Stimulated activated CD4-positive, alpha-beta T cell treated with anti-CD3 and anti-CD28 coated beads, Interleukin-1b, Interleukin-23, amount 100 ng/mL, for 24 hours (primary cell): Measurements from ENCODE around the gene OTX2.

ENCODE experiments used
- DNase-seq, 4 experiments: peaks; one replicate each; pipeline ENCODE4 v3.0.0-alpha.2; 2020; ENCODE audit warnings: low read depth in 4 of 4, low spot score in 1 of 4

Gene OTX2

GRCh38 chr14:56810147-56810719 is at the start of gene OTX2:
Gene OTX2 (minus strand): TSS chr14:56810479. CDS start chr14:56805456, 5,023 bp downstream.
- no peak for DNase-seq

- no peak for DNase-seq
Observed at GRCh38 chr14:56858422-56858821, 48.1 kb upstream of the OTX2 start.

DNA sequence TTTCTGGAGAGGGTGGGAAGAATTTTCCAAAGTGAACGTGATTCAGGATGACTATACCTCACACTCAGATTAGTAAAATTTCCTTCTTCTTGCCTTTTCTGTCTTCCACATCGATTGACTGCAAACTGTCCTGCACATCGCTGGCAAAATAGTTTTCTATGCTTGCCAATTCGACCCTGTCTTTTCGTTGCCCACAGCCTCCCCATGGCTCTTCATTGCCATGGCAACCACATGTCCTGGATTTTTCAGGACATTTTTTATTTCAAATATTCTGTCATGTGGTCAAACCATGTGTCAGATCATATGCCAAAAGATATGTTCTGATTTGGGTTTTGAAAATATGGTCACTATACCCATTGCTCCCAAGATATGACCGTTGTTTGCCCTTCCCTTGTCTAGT is 46.9 kb upstream of the OTX2 start:
- no peak for DNase-seq

DNA sequence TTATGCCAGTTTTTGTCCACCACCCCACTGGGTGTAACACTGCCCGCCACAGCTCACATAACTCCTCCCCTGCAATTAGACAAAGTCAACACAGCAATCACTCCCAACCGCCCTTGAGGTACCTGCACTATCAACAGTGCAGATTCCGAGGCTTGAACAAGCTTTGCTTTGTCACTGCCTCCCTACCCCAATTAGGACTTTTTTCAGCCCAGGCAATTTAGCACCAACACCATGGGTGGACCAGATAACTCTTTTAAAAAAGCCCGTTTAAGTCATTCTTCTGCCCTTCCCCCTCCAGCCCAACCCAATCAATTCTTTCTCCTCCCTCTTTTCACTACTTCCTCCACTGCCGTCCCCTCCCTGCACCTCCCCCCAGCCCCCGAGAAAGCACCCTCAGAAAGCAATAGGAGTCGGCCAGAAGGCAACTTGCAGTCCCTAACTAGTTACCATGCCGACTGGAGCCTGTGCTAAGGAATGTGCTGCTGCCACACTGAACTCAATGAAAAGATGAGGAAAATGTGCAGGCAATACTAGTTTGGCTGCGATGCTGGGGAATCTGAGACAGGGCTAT is 45.7 kb upstream of the OTX2 start:
- DNase-seq: no peak

DNA sequence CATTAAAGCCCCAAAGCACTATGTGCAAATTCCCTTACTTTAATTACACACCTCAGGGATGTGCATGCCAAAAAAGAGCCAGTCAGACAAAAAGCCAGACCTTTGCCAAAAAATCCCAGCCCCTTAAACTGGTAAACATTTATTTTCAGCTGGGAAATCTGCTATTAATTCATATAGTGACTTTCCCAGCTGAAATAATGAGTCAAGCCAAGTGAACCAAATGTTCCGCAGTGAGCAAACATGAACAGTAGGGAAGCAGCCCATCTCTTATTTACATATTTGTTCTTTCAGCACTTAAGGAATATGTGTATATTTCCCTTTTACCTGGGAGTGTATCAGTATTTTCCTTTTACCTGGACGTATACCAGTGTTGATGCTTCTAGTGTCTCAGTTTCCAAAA is 44.0 kb upstream of the OTX2 start:
- no peak for DNase-seq

DNA sequence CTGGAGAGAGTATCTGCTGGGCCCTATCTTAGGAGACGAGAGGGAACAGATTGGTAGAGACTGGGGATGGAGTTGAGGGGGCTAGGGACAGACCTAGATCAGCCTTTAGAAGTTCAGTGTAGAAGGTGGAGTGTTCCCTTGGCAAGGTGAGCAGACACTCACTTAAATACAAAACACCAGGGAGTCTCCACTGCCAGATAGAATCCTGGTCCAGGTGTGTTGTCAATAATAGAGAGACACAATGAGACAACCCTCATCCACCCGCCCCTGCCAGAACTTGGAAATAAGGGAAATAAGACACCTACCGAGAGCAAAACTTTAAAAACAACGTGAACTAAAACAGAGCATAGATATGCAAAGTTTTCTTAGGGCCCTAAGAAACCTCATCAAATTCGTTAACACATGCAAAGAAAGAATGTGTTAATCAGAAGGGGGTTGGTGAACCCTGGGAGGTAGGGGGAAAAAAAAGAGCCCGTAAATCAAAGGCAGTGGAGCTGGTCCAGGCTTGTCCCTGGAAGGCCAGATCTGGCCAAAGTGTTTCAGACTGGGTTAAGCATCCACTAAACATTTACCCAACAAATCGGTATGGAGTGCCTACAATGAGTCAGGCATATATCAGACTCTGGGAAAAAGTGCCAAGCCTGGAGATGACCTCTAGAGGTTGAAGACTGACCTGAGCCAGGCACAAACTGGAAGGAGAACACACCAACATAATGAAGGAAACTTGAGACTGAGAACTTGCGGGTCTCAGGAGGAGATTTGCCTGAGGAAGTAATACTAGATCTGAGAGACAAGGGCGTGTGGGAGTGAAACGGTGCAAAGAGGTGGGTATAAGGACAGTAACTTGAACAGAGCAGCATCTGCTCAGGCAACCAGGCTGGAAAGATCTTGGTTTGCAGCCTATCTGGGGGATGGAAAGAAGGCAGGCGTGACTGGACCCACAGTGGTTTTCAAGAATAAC is 37.0 kb upstream of the OTX2 start:
- DNase-seq: no peak

DNA sequence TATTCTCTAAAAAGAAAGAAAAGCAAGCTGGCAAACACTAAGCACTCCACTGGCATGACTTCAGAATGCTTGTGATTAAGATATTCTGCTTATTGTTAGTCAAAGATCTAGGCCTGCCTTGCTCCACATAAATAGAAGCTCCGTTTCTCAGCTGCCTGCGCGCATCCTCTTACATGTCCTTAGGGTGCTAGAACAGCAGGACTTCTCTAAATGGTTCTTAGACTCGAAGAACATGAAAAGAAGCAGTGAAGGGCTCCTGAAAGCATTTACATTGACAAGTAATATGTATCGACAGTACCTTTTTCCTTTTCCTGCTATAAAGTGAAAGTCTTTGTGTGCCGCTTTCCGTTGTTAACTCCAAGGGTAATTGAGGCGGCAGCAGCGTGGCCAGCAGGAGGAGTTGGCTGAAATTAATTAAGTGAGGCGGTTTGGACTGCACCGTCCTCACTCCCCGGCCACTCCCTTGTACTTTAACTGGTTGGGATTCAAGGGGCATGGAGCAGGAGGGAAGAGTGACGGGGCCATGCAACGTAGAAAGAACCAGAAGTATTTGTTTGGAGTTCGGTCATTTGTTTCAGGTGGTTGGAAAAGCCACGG is 34.2 kb upstream of the OTX2 start:
- no peak for DNase-seq

DNA sequence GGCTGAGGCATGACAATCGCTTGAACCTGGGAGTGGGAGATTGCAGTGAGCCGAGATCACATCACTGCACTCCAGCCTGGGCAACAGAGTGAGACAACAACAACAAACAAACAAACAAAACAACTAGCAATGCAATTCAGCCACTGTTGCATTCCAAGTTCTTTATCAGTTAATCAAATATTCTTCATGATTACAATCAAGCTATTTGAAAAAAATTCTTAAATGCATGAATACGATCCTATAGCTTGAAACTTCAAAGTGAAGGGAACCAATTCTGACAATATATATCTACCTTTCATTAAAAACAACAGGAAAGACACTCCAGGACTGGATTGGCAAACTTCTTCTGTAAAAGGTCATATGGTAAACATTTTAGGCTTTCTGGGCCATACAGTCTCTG is 31.3 kb upstream of the OTX2 start:
- no peak for DNase-seq

GRCh38 chr14:56840221-56840620 is 29.9 kb upstream of the OTX2 start:
- no peak for DNase-seq

DNA sequence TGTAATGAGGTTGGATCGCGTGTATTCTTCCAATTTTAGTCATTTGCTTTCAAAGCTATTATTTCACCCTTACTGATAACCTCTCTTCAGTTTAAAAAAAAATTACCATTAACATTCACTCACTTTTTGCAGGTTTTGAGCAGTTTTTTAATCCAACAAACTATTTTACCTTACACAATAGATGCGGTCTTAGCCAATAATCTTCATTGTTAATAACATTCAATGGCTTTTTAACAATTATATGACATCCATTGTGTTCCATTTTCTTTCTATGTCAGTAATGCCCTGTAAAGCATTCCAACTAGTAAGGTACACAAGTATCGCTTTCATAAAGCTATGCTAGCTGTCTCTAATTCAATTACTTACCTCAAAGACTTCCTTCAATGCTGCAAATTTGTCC is 18.9 kb upstream of the OTX2 start:
- DNase-seq: no peak

- no peak for DNase-seq
Observed at GRCh38 chr14:56826214-56826613, 15.9 kb upstream of the OTX2 start.

DNA sequence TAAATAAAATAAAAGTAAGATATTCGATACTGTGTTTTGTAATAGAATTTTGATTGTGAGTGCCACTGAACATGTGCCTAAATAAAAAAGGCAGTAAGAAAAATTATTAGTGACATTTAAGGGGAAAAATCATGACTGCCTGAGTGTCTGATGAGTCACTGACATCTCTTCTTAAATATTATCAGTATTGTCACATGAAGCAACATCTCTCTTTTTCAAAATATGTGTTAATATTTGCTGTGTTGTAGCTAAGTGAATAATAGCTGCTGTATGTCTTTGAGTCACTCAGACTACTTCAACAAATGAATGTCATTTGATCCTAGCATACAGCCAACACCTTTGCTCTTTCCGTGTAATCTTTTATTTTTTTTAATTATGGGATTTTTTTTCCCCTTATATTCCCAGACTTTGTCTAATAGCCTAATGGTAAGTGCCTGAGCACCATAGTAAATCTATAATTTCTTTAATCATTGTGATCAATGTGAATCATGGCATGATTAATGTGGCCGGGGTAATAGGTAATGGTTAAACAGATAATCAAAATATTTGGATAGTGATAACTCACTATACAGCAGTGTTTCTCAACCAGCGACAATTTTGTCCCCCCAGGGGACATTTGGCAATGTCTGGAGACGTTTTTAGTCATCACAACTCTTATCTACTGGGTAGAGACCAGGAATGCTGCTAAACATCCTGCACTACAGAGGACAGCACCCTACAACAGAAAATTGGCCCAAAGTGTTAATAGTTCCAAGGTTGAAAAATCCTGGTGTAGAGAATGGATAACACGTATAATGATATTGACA is 11.7 kb upstream of the OTX2 start:
- DNase-seq: no peak

DNA sequence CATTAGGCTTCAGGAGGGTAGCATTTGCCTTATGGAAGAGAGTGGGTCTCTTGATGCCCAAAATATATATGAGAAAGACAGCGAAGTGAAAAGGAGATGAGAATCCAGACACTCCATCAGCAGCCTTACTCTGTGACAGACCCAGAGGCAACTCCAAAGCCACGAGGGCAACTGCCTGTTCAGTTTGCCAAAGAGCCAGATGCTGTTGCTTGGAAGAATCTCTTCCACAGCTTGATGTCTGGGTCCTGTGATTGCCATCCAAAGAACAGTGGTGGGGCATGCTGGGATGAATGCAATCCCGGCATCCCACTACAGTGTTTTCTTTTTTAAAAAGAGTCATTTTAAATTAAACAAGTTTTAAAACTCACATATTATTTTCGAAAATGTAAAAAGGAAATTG is 10.9 kb upstream of the OTX2 start:
- DNase-seq: no peak

- no peak for DNase-seq
Observed at GRCh38 chr14:56817396-56817921, 7.2 kb upstream of the OTX2 start.

DNA sequence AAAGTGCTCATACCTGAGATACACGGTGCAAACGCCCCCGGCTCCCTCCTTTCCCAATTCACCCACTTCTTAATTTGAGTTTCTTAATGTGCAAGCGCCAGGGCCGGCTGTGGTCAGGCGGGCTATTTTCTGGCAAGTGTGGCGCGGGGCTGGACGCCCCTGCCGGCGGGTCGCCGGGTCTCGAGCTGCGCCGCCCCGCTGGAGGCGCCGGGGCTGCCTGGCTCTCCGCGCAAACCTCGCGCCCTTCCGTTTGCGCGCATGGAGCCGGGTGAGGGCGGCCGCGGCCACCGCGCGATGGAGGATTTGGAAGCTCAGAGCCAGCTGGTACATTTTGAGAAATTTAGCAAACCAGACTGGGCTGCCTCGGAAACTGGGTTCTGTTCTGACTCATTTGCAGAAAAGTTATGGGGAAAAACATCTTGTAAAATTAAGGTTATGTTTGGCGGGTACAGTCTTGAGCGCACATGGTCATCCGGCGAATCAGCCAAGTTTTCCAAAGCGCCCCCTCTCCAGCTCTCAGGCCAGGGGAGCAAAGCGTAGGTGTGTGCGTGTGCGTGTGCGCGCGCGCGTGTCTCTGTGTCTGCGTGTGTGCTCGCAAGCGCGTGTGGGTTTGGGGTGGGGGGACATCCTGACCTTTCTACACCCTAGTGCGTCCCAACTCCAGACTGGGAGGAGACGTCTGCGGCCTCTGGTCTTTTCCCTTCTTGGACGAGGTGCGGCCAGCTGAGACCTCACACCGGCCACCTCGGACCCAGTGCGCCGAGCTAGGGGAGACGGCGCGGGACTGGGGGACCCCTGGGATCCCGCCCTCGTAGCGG is 6.5 kb upstream of the OTX2 start:
- DNase-seq: no peak

DNA sequence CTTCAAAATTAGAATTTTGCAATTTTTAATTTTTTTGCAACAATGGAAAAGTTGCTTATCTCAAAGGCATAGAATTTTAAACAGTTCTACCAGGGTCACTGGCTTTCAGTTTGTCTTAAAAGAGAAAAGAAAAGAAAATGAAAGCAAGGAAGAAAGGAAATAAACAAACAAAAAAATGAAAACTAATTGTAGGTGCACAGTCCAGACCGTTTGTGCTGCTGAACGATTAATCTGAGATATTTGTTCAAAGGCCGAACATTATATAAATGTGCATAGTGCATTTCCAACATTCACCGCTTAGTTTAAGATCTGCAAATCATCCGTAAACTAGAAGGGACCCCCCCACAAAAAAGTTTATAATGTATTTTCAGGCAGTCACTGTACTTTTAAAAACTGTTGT is 5.5 kb upstream of the OTX2 start:
- DNase-seq: no peak

- no peak for DNase-seq
Observed at GRCh38 chr14:56814969-56815700, 4.9 kb upstream of the OTX2 start.

DNA sequence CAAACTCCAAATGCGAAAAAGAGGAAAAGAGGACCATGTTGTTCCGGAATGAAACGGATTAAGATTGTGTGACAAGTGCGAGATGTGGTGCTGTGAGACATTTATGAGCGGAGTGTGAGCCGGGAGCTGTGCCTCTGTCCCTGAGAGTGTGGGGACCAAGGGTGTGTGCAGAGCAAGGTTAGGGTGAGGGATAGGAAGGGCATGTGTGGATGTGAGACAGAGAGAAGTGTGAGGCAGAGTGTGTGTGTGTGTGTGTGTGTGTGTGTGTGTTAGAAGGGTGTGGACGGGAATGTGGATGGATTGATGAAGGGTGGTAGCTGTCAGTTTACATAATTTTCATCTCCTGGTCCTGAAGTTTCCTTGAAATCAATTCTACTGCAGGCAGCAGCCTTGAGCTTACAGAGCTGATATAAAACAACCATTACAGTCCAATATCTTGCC is 4.3 kb upstream of the OTX2 start:
- no peak for DNase-seq

GRCh38 chr14:56813143-56813551 is 2.9 kb upstream of the OTX2 start:
- no peak for DNase-seq
